GM21786 (cell line): ENCODE measurements around the gene DNAJC16.
"Not testable (repeated sequence)": the region's sequence is repeated elsewhere in the genome, so short reads cannot be mapped to it uniquely, and the experiment has no call there.

Experiments
- ATAC-seq: cut with Tn5 transposase; IDR thresholded peaks from one replicate; pipeline ENCODE4 v1.9.1; 2021; ENCODE audit not compliant: unreplicated experiment

The DNAJC16 gene

DNA sequence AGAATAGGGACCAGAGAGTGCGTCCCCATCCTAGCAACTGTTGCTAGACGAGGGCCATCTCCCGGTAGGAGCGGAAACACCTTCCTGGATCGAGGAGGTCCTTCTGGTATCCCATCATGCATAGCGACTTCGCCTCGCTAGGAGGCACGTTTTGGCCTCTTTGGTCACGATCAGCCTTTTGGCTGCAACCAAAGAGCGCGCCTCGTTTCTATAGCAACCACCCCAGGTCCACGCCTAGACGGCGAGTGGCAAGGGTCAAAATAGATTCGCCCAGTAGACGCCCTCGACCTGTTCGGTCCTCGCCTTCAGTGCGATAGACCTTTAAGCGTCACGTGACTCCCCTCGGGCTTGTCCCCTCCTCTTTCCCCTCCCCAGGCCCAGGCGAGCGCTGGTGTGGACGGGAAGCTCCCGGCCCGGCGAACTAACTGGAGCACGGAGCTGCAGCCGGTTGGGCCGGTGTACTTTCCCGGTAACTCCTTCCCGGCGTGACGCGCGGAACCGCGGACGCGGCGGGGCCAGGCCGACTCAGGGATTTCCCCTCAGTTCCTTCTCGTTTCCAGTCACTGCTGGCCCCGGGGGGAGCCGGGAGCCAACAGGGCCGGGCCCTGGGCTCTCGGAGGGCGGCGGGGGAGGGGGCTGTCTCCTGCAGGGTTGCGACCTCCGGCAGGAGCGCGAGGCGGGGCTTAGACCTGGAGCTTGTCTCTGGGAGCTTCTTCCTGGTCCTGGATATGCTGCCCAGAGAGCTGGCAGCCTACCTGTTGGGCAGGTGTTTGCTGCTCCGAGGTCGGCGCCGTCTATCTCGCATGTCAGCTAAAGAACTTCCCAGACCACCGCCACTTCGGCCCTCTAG, at the start of gene DNAJC16:
Gene DNAJC16 (plus strand): TSS at position 359 of the 850 bp plus-strand sequence. CDS start 2,258 bp downstream, outside the sequence.
- ATAC-seq: peak; percentile 55

DNA sequence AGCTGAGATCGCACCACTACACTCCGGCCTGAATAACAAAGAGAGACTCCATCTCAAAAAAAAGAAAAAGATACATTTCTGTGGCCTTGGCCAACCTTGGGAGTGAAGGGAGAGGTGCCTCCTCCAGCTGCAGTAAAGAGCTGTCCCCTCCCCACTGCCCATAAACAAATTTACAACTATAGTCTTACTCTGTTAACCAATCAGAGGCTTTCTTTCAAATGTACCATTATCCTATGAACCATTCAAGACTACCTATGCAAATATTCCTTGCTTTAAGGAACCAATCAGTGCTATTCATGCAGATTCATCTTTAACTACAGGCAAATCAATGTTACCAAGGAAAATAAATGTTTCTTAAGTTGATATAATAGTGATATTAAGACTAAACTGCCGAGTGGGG, 49.7 kb upstream of the DNAJC16 start:
- no peak for ATAC-seq

DNA sequence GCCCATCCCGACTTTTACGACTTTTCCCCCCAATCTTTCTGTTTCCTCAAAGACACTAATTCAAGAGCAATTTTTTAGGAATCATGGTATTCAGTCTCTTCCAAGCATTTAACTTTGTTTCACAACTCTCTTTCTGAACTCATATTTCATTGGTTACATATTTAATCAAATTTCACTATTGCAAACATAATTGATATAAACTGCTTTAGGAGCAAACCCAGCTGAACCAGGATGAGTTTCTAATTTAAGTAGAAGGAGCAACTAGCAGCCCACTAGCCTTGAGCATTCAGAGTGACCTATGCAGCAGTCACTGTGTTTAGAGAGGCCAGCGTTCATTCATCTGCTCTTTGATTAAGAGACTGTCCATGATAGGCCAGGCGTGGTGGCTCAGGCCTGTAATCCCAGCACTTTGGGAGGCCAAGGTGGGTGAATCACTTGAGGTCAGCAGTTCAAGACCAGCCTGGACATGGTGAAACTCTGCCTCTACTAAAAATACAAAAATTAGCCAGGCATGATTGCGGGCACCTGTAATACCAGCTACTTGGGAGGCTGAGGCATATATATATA, 48.9 kb upstream of the DNAJC16 start:
- no peak for ATAC-seq

DNA sequence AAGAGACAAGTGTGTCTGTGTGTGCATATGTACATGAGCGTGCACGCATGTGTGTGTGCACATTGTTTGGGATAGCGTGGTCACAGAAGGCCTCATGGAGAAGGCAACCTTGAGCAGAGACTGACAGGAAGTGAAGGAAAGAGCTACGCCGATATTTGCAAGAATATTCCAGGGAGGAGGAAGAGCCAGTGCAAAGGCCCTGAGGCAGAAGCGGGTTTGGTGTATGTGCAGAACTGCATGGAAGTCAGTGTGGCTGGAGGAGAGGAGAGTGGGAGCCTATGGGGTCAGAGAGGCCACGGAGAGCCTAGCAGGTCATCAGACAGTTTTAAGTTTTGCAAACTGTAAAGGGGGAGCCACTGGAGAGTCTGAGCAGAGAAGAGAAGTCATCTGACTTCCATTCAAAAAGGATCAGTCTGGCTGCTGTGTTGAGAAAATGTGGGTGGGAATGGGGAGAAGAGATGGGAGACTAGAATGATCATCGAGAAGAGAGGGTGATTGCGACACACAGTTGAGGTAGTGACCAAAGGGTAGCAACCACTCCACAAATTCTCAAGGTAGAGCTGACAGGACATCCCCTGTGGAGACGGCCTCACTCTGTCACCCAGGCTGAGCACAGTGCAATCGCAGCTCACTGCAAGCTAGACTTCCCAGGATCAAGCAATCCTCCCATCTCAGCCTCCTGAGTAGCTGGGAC, 46.8 kb upstream of the DNAJC16 start:
- ATAC-seq: no peak

DNA sequence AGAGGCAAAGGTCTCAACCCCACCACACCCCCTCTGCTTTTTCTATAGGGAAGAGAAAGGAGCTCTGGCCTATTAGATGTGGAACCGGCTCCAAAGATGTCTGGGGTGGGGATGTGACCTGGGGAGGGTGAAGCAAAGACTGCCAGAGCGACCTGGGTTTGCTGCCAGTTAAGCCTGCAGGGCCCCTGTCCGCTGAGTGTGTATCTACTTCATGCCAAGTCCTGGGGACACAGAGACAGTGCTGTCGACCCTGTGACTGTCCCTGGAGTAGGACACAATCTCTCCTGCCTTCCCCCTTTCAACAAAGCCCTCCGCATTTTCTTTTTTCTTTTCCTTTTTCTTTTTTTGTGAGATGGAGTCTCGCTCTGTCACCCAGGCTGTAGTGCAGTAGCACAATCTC, 44.2 kb upstream of the DNAJC16 start:
- ATAC-seq: not testable (repeated sequence)

GRCh38 chr1:15482983-15483543, 43.6 kb upstream of the DNAJC16 start:
- not testable (repeated sequence) for ATAC-seq

DNA sequence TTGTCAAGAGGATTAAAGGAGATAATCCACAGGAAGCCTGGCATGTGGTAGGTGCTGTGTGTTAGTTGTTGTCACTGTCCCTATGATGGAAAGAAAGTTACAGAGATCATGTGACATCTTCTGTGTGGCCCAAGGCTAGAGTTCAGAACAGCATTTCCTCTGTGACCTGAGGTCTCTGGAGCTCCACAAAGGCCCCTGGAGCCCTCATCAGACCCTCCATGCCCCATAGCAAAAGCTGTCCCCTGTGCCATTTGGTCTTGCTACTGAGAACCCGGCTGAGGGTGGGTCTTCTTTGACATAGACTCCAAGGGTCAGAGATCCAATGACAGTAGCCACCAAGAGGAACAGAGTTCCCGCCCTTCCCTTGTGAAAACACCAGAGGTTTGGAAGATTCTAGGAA, 42.7 kb upstream of the DNAJC16 start:
- no peak for ATAC-seq

GRCh38 chr1:15484443-15484842, 42.2 kb upstream of the DNAJC16 start:
- not testable (repeated sequence) for ATAC-seq

GRCh38 chr1:15485636-15486035, 41.0 kb upstream of the DNAJC16 start:
- ATAC-seq: no peak

GRCh38 chr1:15486844-15487610, 39.6 kb upstream of the DNAJC16 start:
- ATAC-seq: not testable (repeated sequence)

DNA sequence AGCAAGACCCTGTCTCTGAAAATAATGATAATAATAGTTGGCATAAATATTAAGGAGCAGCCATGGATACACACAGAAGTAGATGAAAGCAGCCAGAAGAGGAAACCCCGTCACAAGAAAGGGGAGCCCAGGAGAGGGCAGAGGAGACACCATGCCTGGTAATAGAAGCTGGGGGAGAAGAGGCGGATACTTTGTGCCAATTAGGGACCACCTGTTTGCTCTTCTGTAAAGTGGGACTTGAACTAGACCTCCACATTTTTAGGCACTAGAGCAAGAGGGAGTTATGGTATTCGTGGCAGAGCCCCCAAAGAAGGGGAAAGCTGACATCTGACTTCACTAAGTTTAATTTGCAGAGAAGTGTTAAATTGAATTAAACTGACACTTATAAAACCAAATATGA, 38.3 kb upstream of the DNAJC16 start:
- no peak for ATAC-seq

- no peak for ATAC-seq
Measured at GRCh38 chr1:15489052-15489736, 37.5 kb upstream of the DNAJC16 start.

DNA sequence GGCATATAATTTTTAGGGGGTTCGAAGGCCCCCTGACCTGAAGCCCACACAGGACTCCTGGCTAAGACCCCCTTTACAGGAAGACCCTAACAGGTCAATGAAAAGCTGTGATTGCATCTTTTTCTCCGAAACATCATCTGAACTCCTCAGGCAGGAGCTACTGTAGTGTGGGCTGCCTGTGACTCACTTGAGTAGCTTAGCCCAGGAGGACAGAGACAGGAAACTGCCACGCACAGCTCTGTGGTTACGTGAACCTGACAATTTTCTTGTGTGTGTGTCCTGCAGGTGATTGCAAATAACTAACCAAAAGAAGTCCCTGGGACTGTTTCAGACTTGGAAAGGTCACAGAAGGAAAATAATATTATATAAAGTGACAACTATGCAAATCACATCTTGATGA, 35.6 kb upstream of the DNAJC16 start:
- not testable (repeated sequence) for ATAC-seq

GRCh38 chr1:15492596-15492995, 34.1 kb upstream of the DNAJC16 start:
- no peak for ATAC-seq

DNA sequence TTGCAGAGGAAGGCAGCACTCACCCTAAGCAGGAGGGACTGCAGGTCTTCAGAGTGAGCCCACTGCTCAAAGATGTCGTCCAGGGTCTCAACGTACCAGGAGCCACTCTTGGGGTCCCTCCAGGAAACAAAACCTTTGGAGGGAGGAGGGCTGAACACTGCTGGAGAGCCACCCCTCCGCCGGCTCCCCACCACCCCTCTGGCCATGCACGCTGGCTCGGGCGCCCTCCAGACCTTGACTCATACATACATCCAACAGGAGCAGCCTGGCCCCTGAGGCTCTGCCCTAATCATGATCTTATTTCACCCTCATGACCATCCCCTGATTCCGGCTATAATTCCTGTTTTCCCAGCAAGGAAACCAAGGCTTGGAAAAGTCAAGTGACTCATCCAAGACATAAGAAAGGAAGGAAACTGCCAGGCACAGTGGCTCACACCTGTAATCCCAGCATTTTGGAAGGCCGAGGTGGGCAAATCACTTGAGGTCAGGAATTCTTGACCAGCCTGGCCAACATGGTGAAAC, 32.7 kb upstream of the DNAJC16 start:
- ATAC-seq: no peak

DNA sequence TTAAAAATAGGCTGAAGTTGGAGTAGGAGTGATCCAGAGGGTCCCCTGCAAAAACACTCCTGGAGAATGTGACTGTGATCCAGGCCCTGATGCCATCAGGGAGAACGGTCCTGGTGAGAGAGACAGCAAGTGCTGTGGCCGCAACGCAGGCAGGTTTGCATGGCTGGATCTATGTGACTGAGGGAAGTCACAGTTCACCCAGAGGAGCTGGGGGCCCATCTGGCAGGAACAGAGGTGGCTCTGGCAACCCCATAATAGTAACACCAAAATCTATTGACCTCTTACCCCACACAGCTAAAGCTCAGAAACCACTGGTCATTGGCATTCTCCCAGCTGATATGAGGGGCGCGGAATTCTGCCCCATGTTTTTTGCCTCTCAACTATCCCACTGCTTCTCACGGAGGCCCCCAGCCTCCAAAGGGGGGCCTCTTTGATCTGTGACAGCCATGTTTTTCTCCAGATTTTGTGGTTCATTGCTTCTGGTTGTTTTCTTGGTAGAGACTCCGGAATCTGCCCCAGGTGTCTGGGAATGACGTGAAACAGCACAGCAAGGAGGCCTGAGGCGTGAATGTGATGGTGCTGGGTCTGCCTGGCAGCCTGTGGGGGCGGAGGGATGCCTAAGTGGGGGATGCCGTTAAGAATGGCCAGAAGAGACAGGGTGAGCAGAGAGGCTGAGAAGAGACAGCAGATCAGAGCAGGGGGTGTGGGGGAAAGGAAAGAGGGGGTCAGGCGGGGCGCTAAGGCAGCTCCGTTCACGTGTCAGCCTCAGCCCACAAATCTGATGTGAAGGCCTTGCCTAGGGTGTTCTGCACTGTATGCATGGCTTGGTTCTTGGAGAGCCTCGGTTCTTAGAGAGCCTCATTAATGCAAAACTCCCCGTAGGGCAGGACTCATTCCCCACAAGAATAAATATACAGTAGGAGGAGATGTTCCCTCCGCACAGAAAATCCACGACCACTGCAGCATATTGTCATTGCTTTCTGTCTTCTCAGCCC, 26.2 kb upstream of the DNAJC16 start:
- no peak for ATAC-seq

DNA sequence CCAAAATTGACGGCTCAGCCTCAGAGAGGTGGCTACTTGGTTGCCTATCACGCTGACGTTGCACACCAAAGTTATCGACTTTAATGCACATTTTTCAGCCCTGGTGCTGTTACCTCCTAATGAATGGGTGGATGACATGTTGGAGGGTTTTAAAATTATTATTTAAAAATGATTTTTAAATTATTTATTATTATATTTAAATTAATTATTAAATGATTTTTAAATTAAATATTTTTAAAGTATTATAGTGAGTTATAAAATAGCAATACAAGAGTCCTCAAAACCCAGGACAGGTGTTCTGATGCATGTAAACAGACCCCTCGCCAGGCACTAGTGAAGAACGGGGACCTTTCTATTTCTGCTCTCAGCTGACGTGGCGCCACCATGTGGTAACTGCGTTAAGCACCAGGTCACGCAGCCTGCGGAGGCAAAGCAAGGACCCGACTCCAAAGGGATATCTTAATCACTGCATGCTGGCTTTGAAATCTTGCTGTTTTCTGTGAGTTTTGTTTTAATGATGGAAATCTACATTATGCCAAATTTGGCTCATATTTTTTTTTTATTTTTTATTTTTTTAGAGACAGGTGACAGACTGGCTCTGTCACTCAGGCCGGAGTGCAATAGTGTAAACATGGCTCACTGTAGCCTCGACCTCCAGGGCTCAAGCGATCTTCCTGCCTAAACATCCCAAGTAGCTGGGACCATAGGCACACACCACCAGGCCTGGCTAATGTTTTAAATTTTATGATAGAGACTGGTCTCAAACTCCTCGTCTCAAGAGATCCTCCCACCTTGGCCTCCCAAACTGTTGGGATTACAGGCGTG, 25.2 kb upstream of the DNAJC16 start:
- no peak for ATAC-seq

DNA sequence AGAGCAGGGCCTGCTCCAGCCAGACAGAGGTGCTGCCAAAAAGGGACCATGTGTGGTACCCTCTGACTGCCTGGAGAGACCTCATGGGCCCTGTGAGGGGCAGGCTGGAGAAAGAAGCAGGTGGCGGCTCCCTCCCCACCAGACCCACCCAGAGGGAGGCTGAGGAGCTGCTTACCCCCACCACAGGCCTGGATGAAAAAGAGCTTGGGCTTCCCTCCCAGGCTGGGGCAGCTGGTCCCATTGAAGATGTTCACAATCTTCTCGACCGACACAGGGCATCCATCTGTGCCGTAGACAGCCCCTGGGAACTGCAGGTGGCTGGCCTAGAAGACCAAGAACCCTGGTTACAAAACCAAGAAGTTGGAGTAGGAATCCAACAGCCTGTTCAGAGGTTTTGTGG, 22.2 kb upstream of the DNAJC16 start:
- no peak for ATAC-seq
